ENCODE data around the gene SKA2.
"Not testable (repeated sequence)": the region's sequence is repeated elsewhere in the genome, so short reads cannot be mapped to it uniquely, and the experiment has no call there.

The SKA2 gene

DNA sequence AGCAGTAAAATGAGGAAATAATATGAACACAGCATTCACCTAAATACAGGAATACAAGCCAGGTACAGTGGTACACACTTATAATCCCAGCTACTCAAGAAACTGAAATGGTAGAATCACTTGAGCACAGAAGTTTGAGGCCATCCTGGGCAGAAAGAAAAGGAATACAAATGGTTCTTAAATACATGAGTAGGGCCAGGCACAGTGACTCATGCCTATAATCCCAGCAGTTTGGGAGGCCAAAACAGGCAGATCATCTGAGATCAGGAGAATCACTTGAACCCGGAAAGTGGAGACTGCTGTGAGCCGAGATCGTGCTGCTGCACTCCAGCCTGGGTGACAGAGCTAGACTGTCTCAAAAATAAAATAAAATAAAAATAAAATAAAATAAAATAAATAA is 31.9 kb upstream of the SKA2 start:
- TF ChIP-seq, protein P1, sequence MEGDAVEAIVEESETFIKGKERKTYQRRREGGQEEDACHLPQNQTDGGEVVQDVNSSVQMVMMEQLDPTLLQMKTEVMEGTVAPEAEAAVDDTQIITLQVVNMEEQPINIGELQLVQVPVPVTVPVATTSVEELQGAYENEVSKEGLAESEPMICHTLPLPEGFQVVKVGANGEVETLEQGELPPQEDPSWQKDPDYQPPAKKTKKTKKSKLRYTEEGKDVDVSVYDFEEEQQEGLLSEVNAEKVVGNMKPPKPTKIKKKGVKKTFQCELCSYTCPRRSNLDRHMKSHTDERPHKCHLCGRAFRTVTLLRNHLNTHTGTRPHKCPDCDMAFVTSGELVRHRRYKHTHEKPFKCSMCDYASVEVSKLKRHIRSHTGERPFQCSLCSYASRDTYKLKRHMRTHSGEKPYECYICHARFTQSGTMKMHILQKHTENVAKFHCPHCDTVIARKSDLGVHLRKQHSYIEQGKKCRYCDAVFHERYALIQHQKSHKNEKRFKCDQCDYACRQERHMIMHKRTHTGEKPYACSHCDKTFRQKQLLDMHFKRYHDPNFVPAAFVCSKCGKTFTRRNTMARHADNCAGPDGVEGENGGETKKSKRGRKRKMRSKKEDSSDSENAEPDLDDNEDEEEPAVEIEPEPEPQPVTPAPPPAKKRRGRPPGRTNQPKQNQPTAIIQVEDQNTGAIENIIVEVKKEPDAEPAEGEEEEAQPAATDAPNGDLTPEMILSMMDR (IDR thresholded peaks at IDR 0.05; ENCODE audit: low read depth, low read length), result no peak
- TF ChIP-seq POLR2A (IDR thresholded peaks at IDR 0.05; ENCODE audit: extremely low read depth, insufficient read length) (no peak), MYC (IDR thresholded peaks at IDR 0.05; ENCODE audit: low read depth, low read length) (no peak)
- TF ChIP-seq, protein P2, sequence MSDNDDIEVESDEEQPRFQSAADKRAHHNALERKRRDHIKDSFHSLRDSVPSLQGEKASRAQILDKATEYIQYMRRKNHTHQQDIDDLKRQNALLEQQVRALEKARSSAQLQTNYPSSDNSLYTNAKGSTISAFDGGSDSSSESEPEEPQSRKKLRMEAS (IDR thresholded peaks at IDR 0.05; ENCODE audit: low read depth, low read length), result no peak
- H3K4me3 ChIP-seq (ENCODE audit: low read depth, low read length), result no peak overlapping the region
- DNase-seq (ENCODE audit: low read depth), result no peak

DNA sequence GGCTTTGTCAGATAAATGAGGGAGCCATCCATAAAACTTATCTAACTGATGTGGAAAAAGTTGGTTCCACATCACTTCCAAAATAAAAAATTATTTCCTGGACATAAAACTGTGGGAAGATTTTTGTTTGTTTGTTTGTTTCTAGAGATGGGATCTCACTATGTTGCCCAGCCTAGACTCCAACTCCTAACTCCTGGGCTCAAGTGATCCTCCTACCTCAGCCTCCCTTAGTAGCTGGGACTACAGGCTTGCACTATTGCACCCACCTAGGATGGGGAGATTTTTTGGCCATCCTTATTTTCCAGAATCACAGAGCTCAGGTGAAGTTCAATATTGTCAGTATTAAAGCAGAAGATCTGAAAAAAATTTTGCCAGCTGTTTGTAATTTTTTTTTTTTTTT is 31.0 kb upstream of the SKA2 start:
- DNase-seq (ENCODE audit: low read depth), result no peak
- TF ChIP-seq POLR2A (IDR thresholded peaks at IDR 0.05; ENCODE audit: extremely low read depth, insufficient read length) (no peak), MYC (IDR thresholded peaks at IDR 0.05; ENCODE audit: low read depth, low read length) (no peak)
- TF ChIP-seq, protein P1 (IDR thresholded peaks at IDR 0.05; ENCODE audit: low read depth, low read length), result no peak
- TF ChIP-seq, protein P2 (IDR thresholded peaks at IDR 0.05; ENCODE audit: low read depth, low read length), result no peak
- no peak overlapping the region for H3K4me3 ChIP-seq (ENCODE audit: low read depth, low read length)

DNA sequence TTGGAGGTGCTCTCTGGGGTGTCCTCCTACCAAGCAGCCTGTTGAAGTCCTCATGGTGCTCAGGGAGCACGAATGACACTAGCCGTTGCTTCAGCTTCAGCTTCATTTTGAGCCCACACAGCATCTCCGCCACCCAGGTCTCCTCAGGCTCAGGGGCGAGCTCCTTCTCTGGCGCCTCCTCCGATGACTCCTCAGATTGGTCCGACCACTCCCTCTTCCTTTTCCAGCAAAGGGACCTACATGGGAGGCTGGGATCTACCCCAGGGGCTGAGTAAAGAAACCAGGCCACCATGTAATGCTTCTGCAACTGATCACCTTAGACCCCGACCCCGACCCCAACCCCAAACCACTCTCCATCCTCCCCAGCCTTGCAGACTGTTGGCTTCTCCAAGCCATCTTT is 26.5 kb upstream of the SKA2 start:
- no peak for DNase-seq (ENCODE audit: low read depth)
- TF ChIP-seq, protein P2 (IDR thresholded peaks at IDR 0.05; ENCODE audit: low read depth, low read length), result no peak
- no peak for TF ChIP-seq MYC (IDR thresholded peaks at IDR 0.05; ENCODE audit: low read depth, low read length)
- no peak for TF ChIP-seq POLR2A (IDR thresholded peaks at IDR 0.05; ENCODE audit: extremely low read depth, insufficient read length)
- TF ChIP-seq, protein P1 (IDR thresholded peaks at IDR 0.05; ENCODE audit: low read depth, low read length), result no peak
- H3K4me3 ChIP-seq (ENCODE audit: low read depth, low read length), result no peak overlapping the region

DNA sequence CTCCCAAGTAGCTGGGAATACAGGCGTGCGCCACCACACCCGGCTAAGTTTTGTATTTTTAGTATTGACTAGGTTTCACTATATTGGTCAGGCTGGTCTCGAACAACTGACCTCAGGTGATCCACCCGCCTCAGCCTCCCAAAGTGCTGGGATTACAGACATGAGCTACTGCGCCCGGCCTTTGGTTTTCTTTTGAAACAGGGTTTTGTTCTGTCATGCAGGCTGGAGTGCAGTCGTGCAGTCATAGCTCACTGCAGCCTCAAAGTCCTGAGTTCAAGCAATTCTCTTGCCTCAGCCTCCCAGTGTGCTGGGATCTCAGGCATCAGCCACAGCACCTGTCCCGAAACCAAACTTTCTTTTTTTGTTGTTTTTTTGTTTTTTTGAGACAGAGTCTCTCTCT is 25.6 kb upstream of the SKA2 start:
- TF ChIP-seq, protein P1 (IDR thresholded peaks at IDR 0.05; ENCODE audit: low read depth, low read length), result no peak
- TF ChIP-seq, protein P2 (IDR thresholded peaks at IDR 0.05; ENCODE audit: low read depth, low read length), result no peak
- no peak for TF ChIP-seq POLR2A (IDR thresholded peaks at IDR 0.05; ENCODE audit: extremely low read depth, insufficient read length)
- no peak for TF ChIP-seq MYC (IDR thresholded peaks at IDR 0.05; ENCODE audit: low read depth, low read length)
- no peak for DNase-seq (ENCODE audit: low read depth)
- H3K4me3 ChIP-seq (ENCODE audit: low read depth, low read length), result no peak overlapping the region

DNA sequence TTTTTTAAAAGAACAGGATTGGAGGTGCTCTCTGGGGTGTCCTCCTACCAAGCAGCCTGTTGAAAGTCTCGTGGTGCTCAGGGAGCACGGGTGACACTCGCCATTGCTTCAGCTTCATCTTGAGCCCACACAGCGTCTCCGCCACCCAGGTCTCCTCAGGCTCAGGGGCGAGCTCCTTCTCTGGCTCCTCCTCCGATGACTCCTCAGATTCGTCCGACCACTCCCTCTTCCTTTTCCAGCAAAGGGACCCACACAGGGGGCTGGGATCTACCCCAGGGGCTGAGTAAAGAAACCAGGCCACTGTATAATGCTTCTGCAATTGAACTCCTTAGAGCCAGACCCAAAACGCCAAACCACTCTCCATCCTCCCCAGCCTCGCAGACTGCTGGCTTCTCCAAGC is 24.6 kb upstream of the SKA2 start:
- DNase-seq (ENCODE audit: low read depth); H3K4me3 ChIP-seq (ENCODE audit: low read depth, low read length): not testable (repeated sequence)

DNA sequence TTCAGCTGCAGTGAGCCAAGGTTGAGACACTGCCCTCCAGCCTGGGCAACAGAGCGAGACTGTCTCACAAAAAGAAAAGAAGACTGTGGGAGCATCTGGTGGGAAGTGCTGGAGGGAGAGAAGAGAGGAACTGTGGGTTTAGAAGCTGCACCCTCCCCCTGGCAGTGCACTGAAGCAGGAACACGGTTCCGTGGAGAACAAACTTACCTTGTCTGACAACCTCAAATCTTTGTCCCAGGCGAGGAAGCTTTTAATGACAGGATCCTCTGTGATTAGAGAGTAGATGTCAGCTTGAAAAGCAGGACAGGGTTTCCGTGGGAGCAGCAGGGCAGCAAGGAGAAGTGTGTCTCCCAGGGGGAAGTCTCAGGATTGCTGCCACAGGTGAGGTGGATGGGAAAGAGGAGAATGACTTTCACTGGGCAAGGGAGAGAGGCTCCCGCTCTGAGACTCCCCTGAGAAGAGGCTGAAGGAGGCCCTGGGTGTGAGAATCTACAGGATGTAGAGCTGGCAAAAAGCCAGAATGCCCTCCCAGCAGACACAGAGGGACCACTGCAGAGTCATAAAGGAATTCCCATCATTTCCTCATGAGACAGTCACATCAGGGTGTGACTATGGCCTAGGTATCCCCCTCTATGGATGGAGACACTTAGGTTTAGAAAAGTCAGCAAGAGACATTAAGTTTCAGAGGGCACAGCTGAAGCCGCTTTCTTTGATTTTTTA is 23.4 kb upstream of the SKA2 start:
- DNase-seq (ENCODE audit: low read depth), result no peak
- TF ChIP-seq, protein P2 (IDR thresholded peaks at IDR 0.05; ENCODE audit: low read depth, low read length), result no peak
- TF ChIP-seq, protein P1 (IDR thresholded peaks at IDR 0.05; ENCODE audit: low read depth, low read length), result no peak
- TF ChIP-seq MYC (IDR thresholded peaks at IDR 0.05; ENCODE audit: low read depth, low read length), result no peak
- TF ChIP-seq POLR2A (IDR thresholded peaks at IDR 0.05; ENCODE audit: extremely low read depth, insufficient read length), result no peak
- no peak overlapping the region for H3K4me3 ChIP-seq (ENCODE audit: low read depth, low read length)
